K562 (cell line): ENCODE data around the gene KCNB1.

ENCODE experiments used
- ARID3B ChIP-seq: fragments of 250-450 bp; sonication (Bioruptor Pico); IDR thresholded peaks from 2 replicates; pipeline ENCODE4 v1.4.0; 2020; ENCODE audit warnings: borderline replicate concordance
- CTCF ChIP-seq, 3 experiments: IDR thresholded peaks in 2 of 3; conservative IDR thresholded peaks in 1 of 3; 2 replicates each; pipeline ENCODE4 v1.5.1; 2011 to 2012; ENCODE audit warnings: low read length in 3 of 3, mild to moderate bottlenecking in 3 of 3, control low read depth in 2 of 3, improper control_type of control experiment in 1 of 3, inconsistent platforms in 1 of 3, low read depth in 1 of 3, mixed read lengths in 1 of 3, moderate library complexity in 1 of 3; ENCODE audit not compliant: insufficient read depth in 2 of 3
- HDAC8 ChIP-seq: fragments of 450-650 bp; IDR thresholded peaks from 2 replicates; pipeline ENCODE4 v1.6.1; 2016; ENCODE audit warnings: mild to moderate bottlenecking, missing genetic modification characterization, moderate library complexity, missing compliant biosample characterization
- POLR2G ChIP-seq: fragments of 200-400 bp; formaldehyde crosslinking; IDR thresholded peaks from 2 replicates; pipeline ENCODE4 v1.6.1; 2017; ENCODE audit warnings: low read depth, mild to moderate bottlenecking, antibody characterized with exemption, low read length, moderate library complexity
- U2AF2 ChIP-seq: fragments of 200-400 bp; formaldehyde crosslinking; optimal IDR thresholded peaks from 2 replicates; pipeline ENCODE3; 2017; ENCODE audit warnings: low read depth, mild to moderate bottlenecking, low read length
- TF ChIP-seq, protein P1 (sequence below): fragments of 450-650 bp; formaldehyde crosslinking; IDR thresholded peaks from 2 replicates; pipeline ENCODE4 v1.4.0; 2022; ENCODE audit warnings: missing genetic modification characterization

DNA sequence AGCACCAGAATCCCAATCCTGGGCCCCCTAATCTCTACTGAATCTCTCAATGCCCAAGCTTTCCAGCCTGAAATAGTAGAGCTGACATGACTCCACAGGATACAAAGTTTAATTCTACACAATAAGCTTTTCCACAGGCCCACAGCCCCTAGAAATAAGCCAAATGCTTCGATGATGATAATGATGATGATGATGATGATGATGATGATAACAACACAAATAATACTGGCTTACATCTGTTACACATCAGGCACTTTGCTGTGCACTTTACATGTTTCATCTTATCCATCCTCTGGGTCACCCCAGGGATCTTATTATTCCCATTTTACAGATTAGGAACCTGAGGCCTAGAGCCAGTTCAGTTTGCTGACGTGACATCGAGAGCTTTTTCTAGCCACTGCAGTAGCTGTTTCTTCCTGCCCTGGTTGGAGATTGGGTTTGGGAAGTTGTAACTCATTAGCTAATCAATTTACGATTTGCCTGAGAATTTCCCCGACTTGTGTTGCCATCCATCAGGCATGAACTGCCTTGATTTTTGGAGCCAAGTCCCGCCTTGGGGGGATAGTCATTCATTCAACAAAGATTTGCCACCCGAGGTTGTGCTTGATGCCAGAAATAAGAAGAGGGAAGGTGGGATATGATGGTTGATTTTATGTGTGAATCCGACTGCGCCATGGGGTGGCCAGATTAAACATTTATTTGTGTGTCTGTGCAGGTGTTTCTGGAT is 20.4 kb downstream of the KCNB1 start:
- TF ChIP-seq HDAC8 (tag) (no peak), CTCF (IDR thresholded peaks at IDR 0.05 in 2 of 3, conservative IDR thresholded peaks at IDR 0.05 in 1 of 3; ENCODE audit: insufficient read depth in 2 of 3, low read depth in 1 of 3, low read length in 3 of 3) (no peak), POLR2G (no peak), ARID3B (CRISPR knock-in tag) (no peak), U2AF2 (no peak)
- TF ChIP-seq, protein P1, sequence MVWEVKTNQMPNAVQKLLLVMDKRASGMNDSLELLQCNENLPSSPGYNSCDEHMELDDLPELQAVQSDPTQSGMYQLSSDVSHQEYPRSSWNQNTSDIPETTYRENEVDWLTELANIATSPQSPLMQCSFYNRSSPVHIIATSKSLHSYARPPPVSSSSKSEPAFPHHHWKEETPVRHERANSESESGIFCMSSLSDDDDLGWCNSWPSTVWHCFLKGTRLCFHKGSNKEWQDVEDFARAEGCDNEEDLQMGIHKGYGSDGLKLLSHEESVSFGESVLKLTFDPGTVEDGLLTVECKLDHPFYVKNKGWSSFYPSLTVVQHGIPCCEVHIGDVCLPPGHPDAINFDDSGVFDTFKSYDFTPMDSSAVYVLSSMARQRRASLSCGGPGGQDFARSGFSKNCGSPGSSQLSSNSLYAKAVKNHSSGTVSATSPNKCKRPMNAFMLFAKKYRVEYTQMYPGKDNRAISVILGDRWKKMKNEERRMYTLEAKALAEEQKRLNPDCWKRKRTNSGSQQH (CRISPR knock-in tag), result no peak
